Stimulated activated CD8-positive, alpha-beta memory T cell treated with anti-CD3 and anti-CD28 coated beads, Interleukin-12 subunit alpha, Interleukin-12 subunit beta, amount 100 ng/mL, for 1 hour (primary cell): ENCODE measurements around the gene EEF2K.
"Not testable (repeated sequence)": the region's sequence is repeated elsewhere in the genome, so short reads cannot be mapped to it uniquely, and the experiment has no call there.

Experiments
- DNase-seq: peaks from one replicate; pipeline ENCODE4 v3.0.0-alpha.2; 2020; ENCODE audit warnings: low read depth

EEF2K gene

DNA sequence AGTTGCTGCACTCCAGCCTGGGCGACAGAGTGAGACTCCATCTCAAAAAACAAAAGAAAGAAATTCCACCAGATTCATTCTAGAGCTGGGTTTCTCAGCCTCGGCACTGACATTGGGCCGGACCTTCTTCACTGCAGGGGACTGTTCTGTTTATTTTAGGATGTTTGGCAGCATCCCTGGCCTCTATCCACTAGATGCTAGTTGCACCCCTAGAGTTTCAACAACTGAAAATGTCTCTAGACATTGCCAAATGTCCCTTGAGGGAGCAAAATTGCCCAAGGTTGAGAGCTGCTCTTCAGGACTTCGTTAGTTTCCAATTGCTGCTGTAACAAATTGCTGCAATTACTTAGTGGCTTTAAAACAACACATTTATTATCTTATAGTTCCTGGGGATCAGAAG, 7.2 kb downstream of the EEF2K start:
- DNase-seq = no peak

DNA sequence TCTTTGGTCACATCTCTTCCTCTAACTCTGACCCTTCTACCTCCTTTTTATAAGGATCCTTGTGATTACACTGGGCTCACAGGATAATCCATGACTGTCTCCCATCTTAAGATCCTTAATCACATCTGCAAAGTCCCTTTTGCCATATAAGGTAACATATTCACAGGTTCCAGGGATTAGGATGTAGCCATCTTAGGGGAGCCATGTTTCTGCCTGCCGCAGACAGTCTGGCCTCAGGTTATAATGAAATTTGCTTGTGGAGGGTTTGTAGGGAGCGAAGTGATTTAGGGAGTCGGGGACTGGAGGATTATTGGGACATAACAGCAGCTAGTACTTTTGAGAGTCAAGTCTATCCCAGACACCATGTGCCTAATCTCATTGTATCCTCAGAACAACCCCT, 7.7 kb downstream of the EEF2K start:
- no peak for DNase-seq

DNA sequence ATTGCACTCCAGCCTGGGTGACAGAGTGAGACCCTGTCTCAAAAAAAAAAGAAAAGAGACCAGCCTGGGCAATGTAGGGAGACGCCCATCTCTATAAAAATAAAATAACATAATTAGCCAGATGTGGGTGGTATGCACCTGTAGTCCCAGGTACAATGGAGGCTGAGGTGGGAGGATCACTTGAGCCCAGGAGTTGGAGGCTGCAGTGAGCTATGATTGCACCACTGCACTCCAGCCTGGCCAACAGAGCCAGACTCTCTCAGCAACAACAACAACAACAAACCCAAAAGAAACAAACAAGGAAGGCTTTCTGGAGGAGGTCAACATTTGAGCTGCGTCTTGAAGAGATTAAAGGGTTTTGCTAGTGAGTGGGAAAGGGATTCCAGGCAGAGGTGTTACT, 8.3 kb downstream of the EEF2K start:
- DNase-seq = no peak

DNA sequence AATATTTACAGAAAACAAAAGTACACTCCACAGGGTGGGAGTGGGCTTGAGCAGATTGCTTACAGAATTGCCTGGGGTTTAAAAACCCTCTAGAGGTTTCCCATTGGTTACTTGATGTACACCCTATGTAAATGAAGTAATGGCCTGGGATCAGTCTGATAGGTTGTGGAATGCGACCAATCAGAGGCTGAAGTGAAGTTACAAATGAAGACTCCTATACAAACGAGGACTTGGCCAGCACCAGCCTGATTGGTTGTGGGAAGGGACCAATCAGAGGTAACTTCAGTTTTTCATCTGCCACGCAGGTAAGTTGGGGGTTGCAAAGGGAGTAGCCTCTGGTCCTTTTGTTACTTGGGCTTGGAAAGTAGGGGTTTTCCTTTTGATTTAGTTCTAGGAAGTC, 8.8 kb downstream of the EEF2K start:
- DNase-seq = no peak

DNA sequence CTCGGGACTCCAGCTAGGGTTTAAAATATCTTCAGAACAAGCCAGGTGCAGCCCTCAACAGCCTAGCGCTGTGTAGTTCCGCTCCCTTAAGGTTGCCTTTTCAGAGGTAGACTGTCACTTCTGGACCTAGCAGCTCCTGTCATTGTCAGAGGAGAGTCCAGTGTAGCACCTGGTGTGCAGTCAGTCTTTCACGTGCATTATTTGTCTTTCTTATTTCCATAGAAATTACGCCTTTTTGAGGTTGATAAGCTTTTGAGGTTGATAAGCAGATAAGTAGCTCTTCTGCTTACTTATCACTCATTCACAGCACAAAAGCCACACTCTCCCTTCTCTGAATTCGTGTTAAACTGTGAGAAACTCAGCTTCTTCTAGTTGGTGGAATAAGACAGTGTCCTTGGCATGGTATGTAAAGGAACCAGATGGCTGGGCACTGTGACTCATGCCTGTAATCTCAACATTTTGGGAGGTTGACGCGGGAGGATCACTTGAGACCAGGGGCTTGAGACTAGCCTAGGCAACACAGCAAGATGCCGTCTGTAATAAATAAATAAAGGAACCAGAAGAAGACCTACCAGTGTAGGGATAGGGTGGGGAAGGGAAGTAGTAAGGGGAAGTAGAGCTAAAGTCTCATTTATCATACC, 10.2 kb downstream of the EEF2K start:
- no peak for DNase-seq

DNA sequence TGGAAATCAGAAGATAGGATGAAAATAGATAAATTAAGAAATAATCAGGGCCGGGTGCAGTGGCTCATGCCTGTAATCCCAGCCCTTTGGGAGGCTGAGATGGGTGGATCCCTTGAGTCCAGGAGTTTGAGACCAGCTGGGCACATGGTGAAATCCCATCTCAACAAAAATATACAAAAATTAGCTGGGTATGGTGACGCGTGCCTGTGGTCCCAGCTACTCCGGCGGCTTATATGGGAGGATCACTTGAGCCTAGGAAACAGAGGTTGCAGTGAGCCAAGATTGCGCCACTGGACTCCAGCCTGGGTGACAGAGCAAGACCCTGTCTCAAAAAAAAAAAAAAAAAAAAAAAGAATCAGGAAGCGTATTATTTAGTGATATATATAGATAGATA, 10.8 kb downstream of the EEF2K start:
- DNase-seq = not testable (repeated sequence)

DNA sequence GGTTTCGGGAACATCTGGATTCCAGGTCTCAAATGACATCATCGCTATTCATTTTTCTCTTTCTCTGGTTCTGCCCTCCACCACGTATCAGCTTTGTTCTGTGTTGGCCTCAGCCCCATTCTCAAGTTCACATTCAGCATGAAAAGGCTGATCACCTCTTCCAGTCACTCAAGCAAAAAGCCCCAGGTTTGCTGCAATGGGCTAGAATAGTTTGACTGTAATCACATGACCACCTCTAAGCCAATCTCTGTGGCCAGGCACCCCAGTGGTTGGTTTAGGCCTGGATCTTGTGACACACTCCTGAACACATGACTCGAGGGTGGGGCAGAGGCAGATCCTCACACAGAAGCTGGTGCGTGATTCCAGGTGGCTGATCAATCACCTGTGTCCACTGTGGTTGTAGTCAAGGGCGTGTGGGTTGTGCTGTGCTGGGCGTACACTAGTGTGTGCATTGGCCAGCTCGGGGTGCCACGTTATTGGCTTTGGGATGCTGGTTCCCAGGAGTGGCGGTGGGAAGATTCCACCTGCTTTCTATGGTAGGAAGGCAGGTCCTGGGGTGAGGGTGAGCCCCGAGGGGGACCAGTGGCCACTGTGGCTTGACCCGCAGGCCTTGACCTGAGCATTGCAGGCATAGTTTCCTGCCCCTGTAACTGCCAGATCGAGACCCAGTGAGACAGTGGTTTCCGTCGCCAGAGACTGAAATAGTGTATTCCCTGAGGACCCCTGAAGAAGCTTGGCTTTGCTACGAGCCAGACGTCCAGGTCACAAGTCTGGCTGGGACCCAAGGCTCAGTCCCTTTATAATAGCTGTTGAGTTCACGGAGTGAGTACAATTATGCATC, 12.0 kb downstream of the EEF2K start:
- DNase-seq = no peak

DNA sequence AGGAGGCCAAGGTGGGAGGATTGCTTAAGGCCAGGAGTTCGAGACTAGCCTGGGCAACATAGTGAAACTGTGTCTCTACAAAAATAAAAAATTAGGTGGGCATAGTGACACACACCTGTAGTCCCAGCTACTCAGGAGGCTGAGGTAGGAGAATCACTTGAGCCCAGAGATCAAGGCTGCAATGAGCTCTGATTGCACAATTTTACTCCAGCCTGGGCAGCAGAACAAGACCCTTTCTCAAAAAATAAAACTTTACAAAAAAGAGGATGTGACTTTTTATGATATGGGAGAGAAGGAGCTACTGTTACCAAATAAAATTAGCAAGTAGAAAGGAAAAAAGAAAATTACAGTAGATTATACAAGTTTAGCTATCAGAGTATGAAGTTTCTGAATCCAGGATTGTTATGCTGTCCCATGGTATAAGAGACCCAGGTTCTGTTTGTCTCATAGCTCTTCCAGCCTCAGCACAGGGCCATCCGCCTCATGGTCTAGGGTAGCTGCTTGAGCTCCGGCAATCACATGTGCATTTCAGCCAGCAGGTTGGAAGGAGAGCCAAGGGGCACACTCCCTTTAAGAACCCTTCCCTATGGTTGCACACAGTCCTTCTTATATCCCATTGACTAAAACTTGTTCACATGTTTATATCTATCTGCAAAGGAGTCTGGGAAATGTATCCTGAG, 13.5 kb downstream of the EEF2K start:
- no peak for DNase-seq

DNA sequence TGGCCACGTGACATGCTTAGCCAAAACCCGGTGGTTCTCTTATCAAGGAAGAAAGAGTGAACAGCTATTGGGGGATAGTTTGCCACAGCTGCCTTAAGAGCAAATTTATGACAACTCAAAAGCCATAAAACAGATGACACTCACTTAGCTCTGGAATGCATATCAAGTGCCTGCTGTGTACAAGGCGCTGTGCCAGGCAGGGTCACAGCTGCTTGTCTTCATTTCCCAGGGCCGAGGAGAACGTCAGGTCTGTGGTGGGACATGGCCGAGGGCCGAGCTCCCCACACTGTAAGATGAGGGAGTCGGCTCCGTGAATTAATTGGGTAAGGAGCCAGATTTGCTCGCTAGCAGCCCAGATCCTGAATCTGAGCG, 14.0 kb downstream of the EEF2K start:
- no peak for DNase-seq

DNA sequence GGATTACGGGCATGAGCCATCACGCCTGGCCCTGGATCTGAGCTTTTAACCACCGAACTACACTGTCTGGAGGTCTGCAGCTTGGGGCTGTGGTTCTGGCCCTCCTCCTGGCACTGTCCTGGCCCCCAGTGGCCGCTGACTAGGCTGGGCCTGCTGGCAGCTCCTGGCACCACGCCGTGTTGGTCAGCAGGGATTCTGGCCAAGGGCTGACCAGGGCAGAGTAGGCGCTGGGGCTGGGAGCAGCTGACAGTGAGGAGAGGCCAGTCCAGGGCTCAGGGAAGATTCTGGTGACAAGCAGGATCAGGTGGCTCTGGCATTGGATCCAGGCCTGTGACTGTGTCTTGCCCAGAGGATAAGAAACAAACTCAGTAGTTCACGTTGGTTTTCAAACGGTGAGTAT, 14.6 kb downstream of the EEF2K start:
- DNase-seq = no peak

DNA sequence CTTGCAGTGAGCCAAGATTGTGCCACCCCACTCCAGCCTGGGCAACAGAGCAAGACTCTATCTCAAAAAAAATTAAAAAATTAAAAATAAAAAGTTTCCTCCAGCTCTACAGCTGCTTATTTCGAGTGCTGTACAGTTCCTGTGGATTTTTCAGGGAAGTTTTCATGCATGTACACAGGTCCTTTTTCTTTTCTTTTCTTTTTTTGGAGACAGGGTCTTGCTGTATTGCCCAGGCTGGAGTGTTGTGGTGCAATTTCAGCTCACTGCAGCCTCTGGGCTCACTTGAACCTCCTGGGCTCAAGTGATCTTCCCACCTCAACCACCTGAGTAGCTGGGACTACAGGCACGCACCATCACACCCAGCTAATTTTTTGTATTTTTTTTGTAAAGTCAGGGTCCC, 15.9 kb downstream of the EEF2K start:
- no peak for DNase-seq

DNA sequence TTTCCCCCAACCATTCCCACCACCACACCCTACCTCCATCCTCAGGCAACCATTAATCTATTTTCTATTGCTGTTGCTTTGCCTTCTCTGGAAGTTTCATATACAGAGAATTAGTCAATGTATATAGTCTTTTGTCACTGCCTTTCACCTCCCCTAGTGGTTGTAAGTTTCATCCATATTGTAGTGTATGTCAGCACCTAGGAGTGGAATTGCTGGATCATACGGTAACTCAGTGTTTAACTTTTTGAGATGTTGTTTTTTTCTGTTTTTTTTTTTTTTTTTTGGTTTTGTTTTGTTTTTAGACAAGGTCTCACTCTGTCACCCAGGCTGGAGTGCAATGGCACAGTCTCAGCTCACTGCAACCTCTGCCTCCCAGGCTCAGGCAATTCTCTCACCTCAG, 16.9 kb downstream of the EEF2K start:
- DNase-seq = no peak

DNA sequence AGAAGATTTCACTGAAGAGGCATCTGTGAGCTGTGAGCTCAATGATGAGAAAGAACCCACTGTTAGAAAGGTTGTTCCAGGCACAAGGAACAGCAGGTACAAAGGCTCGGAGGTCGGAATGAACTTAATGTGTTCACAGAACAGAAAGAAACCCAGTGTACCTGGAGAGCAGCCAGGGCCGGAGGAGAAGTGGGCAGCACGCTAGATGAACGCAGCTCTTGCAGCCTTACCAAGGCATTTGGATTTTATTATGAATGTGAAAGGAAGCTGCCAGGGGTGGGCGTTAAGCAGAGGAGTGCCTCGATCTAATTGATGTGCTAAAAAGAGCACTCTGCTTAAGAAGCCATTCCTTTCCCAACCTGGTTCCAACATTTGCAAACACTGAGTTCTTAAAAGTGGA, 19.0 kb downstream of the EEF2K start:
- no peak for DNase-seq

DNA sequence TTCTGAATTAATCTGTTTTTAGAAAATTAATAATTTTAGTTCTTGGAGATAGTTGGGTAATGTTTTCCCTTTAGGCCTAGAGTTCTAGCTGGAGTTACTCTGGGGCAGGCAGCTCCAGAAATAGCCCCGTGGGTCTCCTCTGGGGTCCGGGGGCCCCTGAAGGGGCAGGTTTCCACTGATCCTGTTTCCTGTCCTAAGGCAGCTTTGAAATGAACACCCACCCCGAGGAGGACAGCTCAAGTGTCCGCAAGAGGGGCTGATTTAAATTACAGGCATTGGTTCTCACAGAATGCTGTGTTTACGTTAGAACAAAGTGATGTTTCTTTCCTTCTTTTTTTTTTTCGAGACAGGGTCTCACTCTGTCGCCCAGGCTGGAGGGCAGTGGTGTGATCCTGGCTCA, 23.8 kb downstream of the EEF2K start:
- no peak for DNase-seq

DNA sequence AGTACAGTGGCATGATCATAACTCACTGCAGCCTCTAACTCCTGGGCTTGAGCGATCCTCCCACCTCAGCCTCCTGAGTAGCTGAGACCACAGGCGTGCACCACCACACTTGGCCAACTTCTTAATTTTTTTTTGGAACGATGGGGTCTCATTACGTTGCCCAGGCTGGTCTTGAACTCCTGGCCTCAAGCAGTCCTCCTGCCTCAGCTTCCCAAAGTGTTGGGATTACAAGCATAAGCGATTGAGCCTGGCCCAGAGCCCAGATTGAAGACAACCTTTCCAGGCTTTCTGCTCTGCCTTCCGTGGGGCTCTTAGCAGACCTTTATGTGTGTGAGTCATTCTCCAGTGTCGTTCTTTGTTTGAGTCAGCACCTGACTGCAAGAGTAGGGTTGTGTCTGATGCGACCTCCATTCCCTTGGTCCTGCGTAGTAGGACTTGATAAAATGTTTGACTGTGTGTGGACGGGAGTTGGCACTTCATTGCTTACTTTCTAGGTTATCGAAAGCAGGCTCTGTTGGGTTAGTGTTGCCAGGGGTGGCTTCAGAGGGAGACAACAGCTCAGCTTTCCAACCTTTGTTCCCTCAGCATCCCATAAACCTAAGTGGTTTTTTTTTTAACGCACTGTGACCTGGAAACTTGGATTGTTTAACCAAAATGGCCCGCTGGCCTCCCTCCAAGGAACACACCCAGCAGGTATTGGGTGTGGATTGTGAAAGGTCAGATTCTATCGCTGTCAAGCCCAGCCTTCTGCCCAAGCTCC, 26.4 kb downstream of the EEF2K start:
- DNase-seq = no peak

DNA sequence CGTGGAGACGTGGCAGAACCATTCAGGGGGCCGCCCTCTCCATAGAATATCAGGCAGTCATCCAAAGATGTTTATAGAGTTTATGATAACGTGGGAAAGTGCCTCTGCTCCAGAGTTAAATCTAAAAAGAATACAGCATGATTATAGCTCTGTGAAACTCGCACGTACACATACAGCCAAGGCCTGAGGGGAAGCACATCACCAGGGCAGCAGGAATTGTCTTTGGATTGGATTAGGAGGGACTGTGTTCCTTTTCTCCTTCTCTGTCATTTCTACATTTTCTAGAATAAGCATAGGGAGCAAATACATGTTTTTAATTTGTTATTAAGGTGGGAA, 26.9 kb downstream of the EEF2K start:
- no peak for DNase-seq

DNA sequence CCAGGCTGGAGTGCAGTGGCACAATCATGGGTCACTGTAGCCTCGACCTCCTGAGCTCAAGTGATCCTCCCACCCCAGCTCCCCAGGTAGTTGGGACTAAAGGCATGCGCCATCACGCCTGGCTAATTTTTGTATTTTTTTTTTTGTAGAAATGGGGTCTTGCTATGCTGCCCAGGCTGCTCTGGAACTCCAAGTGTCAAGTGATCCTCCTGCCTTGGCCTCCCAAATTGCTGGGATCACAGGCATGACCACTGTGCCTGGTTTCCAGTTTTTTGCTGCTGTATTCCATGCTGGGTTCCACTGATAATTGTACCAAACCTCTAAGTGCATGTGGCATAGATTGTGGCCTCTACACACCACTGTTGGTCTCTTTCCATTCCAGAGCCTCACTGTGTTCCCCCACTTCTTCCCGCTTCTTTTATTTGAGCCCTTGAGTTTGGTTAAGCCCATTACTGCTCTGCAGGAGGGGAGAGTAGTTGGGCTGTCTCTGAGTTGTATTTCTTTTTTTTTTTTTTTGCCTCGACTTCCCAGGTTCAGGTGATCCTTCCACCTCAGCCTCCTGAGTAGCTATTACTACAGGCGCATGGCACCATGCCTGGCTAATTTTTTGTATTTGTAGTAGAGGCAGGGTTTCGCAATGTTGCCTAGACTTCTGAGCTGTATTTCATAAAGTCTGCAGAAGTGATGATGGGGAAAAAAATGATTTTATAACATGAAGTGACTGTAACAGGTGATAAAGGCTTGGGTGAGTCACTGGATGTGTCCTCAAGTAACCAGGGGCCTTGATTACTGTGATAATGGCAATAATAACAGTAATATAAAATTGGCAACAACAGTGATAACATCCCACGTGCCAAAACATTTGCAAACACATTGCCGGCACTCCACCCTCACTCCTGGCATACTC, 30.0 kb downstream of the EEF2K start:
- no peak for DNase-seq

DNA sequence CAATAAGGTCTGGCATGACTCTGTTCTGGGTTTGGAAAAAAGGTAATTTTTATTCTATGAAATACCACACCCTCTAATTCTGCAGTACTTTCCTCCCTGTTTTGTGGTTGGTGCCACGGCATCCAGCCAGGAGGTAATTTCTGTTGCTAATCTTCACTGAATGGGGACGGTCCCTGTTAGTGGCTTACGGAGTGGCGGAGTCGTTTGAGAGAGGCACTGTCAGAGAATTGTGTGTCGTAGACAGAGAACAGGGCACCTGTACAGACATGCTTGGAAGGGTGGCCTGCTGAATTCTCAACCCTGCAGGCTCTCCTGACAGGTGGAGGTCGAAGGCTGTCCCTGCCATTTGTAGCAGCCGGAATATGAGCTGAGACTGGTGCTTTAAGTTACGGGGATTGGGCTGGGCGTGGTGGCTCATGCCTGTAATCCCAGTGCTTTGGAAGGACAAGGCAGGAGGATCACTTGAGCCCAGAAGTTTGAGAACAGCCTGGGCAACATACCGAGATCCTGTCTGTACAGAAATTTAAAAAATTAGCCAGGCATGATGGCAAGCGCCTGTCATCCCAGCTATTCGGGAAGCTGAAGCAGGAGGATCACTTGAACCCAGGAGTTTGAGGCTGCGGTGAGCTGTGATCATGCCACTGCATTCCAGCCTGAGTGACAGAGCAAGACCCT, 33.2 kb downstream of the EEF2K start:
- no peak for DNase-seq

DNA sequence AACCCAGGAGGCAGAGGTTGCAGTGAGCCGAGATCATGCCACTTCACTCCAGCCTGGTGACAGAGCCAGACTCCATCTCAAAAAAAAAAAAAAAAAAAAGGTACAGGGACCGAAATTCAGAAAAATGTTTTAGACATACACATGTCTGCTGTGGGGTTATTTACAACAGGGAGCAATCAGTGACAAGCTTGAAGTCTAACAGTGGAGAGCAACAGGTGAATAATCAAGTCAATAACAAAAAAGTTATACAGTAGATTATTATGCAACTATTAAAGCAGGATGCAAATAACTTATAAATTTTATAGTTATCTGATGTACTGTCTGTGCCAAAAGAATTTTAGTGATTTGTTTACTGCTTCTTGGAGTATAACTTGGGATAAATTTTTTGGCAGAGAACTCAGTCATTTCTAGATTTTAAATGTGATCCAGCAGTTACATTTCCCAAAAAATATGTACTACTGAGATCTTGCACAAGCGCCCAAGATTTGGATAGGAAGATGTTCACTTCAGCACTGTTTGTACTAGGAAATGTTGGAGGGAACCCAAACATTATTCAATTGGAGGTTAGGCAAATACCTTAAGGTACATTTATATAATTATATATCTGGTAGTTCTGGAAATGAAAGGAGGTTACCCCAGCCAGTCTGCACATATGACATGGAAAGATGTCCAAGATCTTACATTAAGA, 34.1 kb downstream of the EEF2K start:
- DNase-seq = no peak

DNA sequence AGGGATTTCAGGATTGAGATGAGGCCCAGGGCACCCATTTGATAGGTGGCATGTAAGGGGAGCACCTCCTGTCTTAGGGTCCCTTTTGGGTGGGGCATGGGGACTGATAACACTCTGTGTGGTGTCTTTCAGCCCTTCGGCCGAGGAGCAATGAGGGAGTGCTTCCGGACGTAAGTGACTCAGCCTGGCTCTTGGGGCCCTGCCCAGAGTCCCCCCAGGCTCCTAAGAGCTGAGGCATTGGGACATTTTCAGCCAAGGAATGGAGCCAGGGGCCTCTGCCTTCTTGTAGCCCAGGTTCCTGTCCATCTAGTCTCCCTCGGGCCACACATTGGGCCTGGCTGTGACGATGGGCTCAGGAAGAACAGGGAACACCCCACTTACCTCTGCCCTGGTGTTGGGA, 44.4 kb downstream of the EEF2K start:
- no peak for DNase-seq

DNA sequence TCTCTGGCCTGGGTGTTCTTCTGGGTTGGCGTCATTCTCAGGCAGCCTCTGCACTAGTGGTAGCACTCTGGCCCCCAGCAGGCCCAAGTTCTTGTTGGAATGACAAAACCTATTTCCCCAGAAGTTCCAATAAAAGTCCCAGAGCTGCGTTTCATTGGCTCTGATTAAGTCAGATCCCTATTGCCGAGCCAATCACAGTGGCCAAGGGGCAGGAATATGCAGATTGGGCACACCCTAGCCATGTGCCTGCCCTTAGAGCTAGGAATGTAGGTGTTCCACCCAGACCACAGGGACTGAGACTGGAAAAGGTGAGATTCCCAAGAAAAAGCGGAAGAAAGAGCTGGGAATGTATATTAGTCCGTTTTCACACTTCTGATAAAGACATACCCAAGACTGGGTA, 46.2 kb downstream of the EEF2K start:
- DNase-seq = no peak
